Right lobe of liver (tissue), 6 donors: ENCODE data around the gene TTC28. TPM values are rescaled to one million over a fixed set of nuclear protein-coding genes. Genes with fewer than 3 reads are reported as not detected.
"Not testable (repeated sequence)": the region's sequence is repeated elsewhere in the genome, so short reads cannot be mapped to it uniquely, and the experiment has no call there.

ENCODE experiments used
- ATAC-seq, 4 donors: fragments of 200-7000 bp; cut with Tn5 transposase; one replicate each; pipeline ENCODE4 v1.9.1; 2020; ENCODE audit warnings: mild to moderate bottlenecking in 4 of 4, moderate library complexity in 4 of 4
- DNase-seq, 3 donors: peaks; one replicate each; pipeline ENCODE4 v3.0.0-alpha.2; 2020
- H3K27ac ChIP-seq, 3 donors: fragments of 200-600 bp; one replicate each; pipeline ENCODE4 v1.8.0; 2022
- H3K27me3 ChIP-seq, 2 donors: fragments of 200-600 bp; one replicate each; pipeline ENCODE4 v1.8.0; 2022
- H3K36me3 ChIP-seq, 4 donors: fragments of 200-600 bp; sonication (generic) in 1 of 4; one replicate each; pipeline versions ENCODE4 v1.5.1 to v1.8.0; 2017 to 2022; ENCODE audit warnings: control low read depth in 1 of 4
- H3K4me1 ChIP-seq, 4 donors: fragments of 200-600 bp; sonication (generic) in 1 of 4; one replicate each; pipeline versions ENCODE4 v1.5.1 to v1.8.0; 2017 to 2022; ENCODE audit warnings: control low read depth in 1 of 4
- H3K4me3 ChIP-seq, 3 donors: fragments of 200-600 bp; one replicate each; pipeline ENCODE4 v1.8.0; 2022
- H3K9me3 ChIP-seq, 4 donors: fragments of 200-600 bp; sonication (generic) in 1 of 4; one replicate each; pipeline versions ENCODE4 v1.5.1 to v1.8.0; 2017 to 2022; ENCODE audit warnings: control low read depth in 1 of 4
- CTCF ChIP-seq, 4 donors: fragments of 200-600 bp in 3 of 4; fragments of 450-650 bp in 1 of 4; IDR thresholded peaks; one replicate each; pipeline versions ENCODE4 v1.5.1 to v1.8.0; 2016 to 2022; ENCODE audit warnings: antibody characterized with exemption in 4 of 4, mild to moderate bottlenecking in 2 of 4
- POLR2A ChIP-seq: fragments of 450-650 bp; IDR thresholded peaks from one replicate; pipeline ENCODE4 v1.6.1; 2017; ENCODE audit warnings: antibody characterized with exemption, mild to moderate bottlenecking
- WGBS: methylation state at CpG from one replicate; pipeline ENCODE4 v1.1.6; 2018; ENCODE audit warnings: low coverage, low lambda C conversion rate; ENCODE audit not compliant: insufficient coverage; ENCODE audit errors: missing lambda C conversion rate; 5-methylcytosine and 5-hydroxymethylcytosine counted together
- intact Hi-C, 2 donors: fragments of 100-400 bp; cut with DNase I; formaldehyde crosslinking; loops; one replicate each; pipeline versions ENCODE4 v1.11.2 to v1.14.1; 2022
- total RNA-seq, 6 experiments: library from RNA; depleted of rRNA in 2 of 6; stranded (reverse); fragments of >200 nt in 2 of 6; fragmentation: NEBNext Ultra II Directional in 3 of 6; extraction: Animal tissue kit (Norgen Biotek cat#: 25700) in 3 of 6; gene quantifications; one replicate each; pipeline versions ENCODE4 v1.1.0 to v1.2.4, GENCODE V29; 2016 to 2023
- donor health status: DM: no; HTN: yes; CAD: no.
- donor health status: DM: no; HTN: no; CAD: no.
- donor health status: DM: no; HTN: no; CAD: no.
- donor health status: DM: no; HTN: yes; CAD: no.
- donor health status: DM: no; HTN: yes; CAD: no.

TTC28 gene
- total RNA-seq, 6 experiments from 2014 or later, result 9.4 to 38.3 (median 15.0) TPM

- Histone ChIP-seq H3K36me3 (no peaks in the 10 kb centered on the region), H3K27ac (no peak overlapping the region), H3K4me3 (no peak overlapping the region), H3K27me3 (no peaks in the 10 kb centered on the region), H3K9me3 (no peaks in the 10 kb centered on the region), H3K4me1 (no peaks in the 10 kb centered on the region)
- WGBS, result 77% methylated on average over 1 of the region's 1 CpG
- DNase-seq (no peak), ATAC-seq (no peak)
- intact Hi-C loops, result no loop called here
- no peak for TF ChIP-seq CTCF (IDR thresholded peaks at IDR 0.05)
- no peak for TF ChIP-seq POLR2A
These were observed 213.8 kb downstream of the TTC28 start for GRCh38 chr22:28465841-28466240.

- Histone ChIP-seq H3K9me3 (no peaks in the 10 kb centered on the region), H3K27ac (no peak overlapping the region), H3K4me3 (no peak overlapping the region), H3K4me1 (no peaks in the 10 kb centered on the region), H3K36me3 (no peaks in the 10 kb centered on the region), H3K27me3 (no peaks in the 10 kb centered on the region)
- 69% methylated on average over 1 of the region's 1 CpG for WGBS
- ATAC-seq (no peak), DNase-seq (no peak)
- TF ChIP-seq POLR2A (no peak), CTCF (IDR thresholded peaks at IDR 0.05) (no peak)
- intact Hi-C loops, result no loop called here
These were observed 215.5 kb downstream of the TTC28 start for GRCh38 chr22:28464127-28464526.

GRCh38 chr22:28463408-28463807, 216.2 kb downstream of the TTC28 start:
- H3K36me3 ChIP-seq, H3K27me3 ChIP-seq, intact Hi-C loops, H3K4me1 ChIP-seq, ATAC-seq, DNase-seq, H3K4me3 ChIP-seq, H3K9me3 ChIP-seq, H3K27ac ChIP-seq: not testable (repeated sequence)
- 93% methylated on average over 1 of the region's 1 CpG for WGBS

GRCh38 chr22:28462901-28463300, 216.7 kb downstream of the TTC28 start:
- no peaks in the 10 kb centered on the region for H3K9me3 ChIP-seq
- H3K36me3 ChIP-seq, result no peaks in the 10 kb centered on the region
- H3K27ac ChIP-seq, result no peak overlapping the region
- no peak for DNase-seq
- TF ChIP-seq POLR2A, result no peak
- no peak for TF ChIP-seq CTCF (IDR thresholded peaks at IDR 0.05)
- no peaks in the 10 kb centered on the region for H3K4me1 ChIP-seq
- H3K27me3 ChIP-seq, result no peaks in the 10 kb centered on the region
- ATAC-seq, result no peak
- H3K4me3 ChIP-seq, result no peak overlapping the region
- intact Hi-C loops, result no loop called here
- WGBS, result 100% methylated on average over 2 of the region's 2 CpGs

GRCh38 chr22:28462041-28462440, 217.6 kb downstream of the TTC28 start:
- intact Hi-C loops, result no loop called here
- 93% methylated on average over 1 of the region's 1 CpG for WGBS

More at GRCh38 chr22:28462041-28462440, 217.6 kb downstream of the TTC28 start:
- Histone ChIP-seq H3K27me3 (no peaks in the 10 kb centered on the region), H3K36me3 (no peaks in the 10 kb centered on the region), H3K9me3 (no peaks in the 10 kb centered on the region), H3K27ac (no peak overlapping the region), H3K4me1 (no peaks in the 10 kb centered on the region), H3K4me3 (no peak overlapping the region)
- TF ChIP-seq POLR2A (no peak), CTCF (IDR thresholded peaks at IDR 0.05) (no peak)
- DNase-seq (no peak), ATAC-seq (no peak)
